Measurements from ENCODE around the gene DMBX1. TPM values are rescaled to one million over a fixed set of nuclear protein-coding genes. Genes with fewer than 3 reads are reported as not detected.

DMBX1 gene
- total and polyA plus RNA-seq, 9 of the 15 experiments (the other 6 are each of a cell fraction or from before 2014, with no cell fraction given), result 0.25 to 4.3 (median 1.0) TPM

GRCh38 chr1:46532498-46533178 lies 43.0 kb downstream of the DMBX1 start (continued):
- TF ChIP-seq ZNF592 (IDR thresholded peaks at IDR 0.05), result peak; percentile 45; the same call in 1 of the 2 replicates
- no peak for TF ChIP-seq TAL1 (IDR thresholded peaks at IDR 0.05)
- peak in 1 of 3 experiments; percentile 38 for TF ChIP-seq YY1 (IDR thresholded peaks at IDR 0.05; ENCODE audit: borderline replicate concordance in 1 of 3, control insufficient read depth in 1 of 3, extremely low read depth in 1 of 3, insufficient read depth in 3 of 3, insufficient read length in 1 of 3, insufficient replicate concordance in 2 of 3, low read depth in 1 of 3, low read length in 2 of 3)
- 0 out of 2 replicates have a peak, but pooled peaks have one; percentile 15 for TF ChIP-seq NFIC (IDR thresholded peaks at IDR 0.05)
- TF ChIP-seq SAFB (IDR thresholded peaks at IDR 0.05; ENCODE audit: borderline replicate concordance, low read depth, low read length), result no peak
- no peak for TF ChIP-seq OTX1 (CRISPR knock-in tag; IDR thresholded peaks at IDR 0.05)
- TF ChIP-seq ZNF57 (CRISPR knock-in tag; IDR thresholded peaks at IDR 0.05), result no peak
- no peak for TF ChIP-seq TSC22D4 (tag; IDR thresholded peaks at IDR 0.05)
- no peak for TF ChIP-seq ZNF212 (CRISPR knock-in tag; IDR thresholded peaks at IDR 0.05)
- TF ChIP-seq SP1 (CRISPR knock-in tag; IDR thresholded peaks at IDR 0.05), result no peak
- no peak for TF ChIP-seq PHF21A (IDR thresholded peaks at IDR 0.05; ENCODE audit: borderline replicate concordance, low read depth)
- TF ChIP-seq PYGO2 (tag; IDR thresholded peaks at IDR 0.05), result no peak
- no peak for TF ChIP-seq NFE2L1 (tag; IDR thresholded peaks at IDR 0.05; ENCODE audit: borderline replicate concordance, low read depth)
- no peak for TF ChIP-seq TEAD4 (IDR thresholded peaks at IDR 0.05; ENCODE audit: low read length)
- TF ChIP-seq TEAD4 (CRISPR knock-in tag; IDR thresholded peaks at IDR 0.05; ENCODE audit: borderline replicate concordance), result no peak
- TF ChIP-seq ZFP1 (CRISPR knock-in tag; IDR thresholded peaks at IDR 0.05), result no peak
